ENCODE measurements around the gene THOP1.
A peak's percentile ranks its signal among the peaks of the same experiment; 100 is the strongest.
"Not testable (repeated sequence)": the region's sequence is repeated elsewhere in the genome, so short reads cannot be mapped to it uniquely, and the experiment has no call there.

THOP1 gene

GRCh38 chr19:2782936-2783780 lies 2.1 kb upstream of the THOP1 start, which contains the start of gene SGTA:
SGTA (minus strand) TSS chr19:2783273; CDS start chr19:2769068, 14,205 bp downstream.
- peak; percentile 100 for DNase-seq (ENCODE audit: low spot score)

DNA sequence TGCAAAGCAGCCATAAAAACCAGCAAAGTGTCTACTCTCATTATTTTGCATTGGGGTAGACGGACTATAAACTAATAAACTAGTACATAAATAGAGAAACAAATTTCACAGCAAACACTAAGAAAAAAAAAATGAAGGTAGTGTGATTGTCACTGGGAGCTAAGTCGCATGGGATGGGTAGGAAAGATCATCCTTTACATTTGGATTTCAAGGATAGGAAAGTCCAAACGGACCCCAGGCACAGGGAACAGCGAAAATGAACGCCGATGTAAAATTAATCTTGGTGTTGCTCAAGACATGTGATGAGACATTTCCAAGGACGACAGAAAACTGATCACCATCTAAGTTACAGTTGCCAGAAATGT lies 1.5 kb upstream of the THOP1 start:
- DNase-seq (ENCODE audit: low spot score): no peak

- no peak for DNase-seq (ENCODE audit: low spot score)
These were observed 1.8 kb downstream of the THOP1 start for GRCh38 chr19:2787115-2787514.

GRCh38 chr19:2788237-2788636 lies 2.9 kb downstream of the THOP1 start:
- no peak for DNase-seq (ENCODE audit: low spot score)

DNA sequence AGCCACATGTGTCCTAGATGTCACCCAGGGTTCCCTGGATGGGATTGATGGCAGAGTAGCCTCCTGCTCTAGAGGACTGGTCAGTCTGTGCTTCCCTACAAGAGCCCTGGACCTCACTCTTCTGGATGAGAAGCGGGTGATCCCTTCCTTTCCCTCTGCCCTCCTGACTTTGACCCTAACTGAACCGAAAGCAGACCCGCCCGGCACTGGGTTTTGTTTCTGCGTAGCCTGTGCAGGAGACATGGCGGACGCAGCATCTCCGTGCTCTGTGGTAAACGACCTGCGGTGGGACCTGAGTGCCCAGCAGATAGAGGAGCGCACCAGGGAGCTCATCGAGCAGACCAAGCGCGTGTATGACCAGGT lies 4.9 kb downstream of the THOP1 start:
- DNase-seq (ENCODE audit: low spot score): no peak

GRCh38 chr19:2790557-2791271 lies 5.4 kb downstream of the THOP1 start:
- DNase-seq (ENCODE audit: low spot score): no peak

GRCh38 chr19:2791440-2791839 lies 6.1 kb downstream of the THOP1 start:
- no peak for DNase-seq (ENCODE audit: low spot score)

DNA sequence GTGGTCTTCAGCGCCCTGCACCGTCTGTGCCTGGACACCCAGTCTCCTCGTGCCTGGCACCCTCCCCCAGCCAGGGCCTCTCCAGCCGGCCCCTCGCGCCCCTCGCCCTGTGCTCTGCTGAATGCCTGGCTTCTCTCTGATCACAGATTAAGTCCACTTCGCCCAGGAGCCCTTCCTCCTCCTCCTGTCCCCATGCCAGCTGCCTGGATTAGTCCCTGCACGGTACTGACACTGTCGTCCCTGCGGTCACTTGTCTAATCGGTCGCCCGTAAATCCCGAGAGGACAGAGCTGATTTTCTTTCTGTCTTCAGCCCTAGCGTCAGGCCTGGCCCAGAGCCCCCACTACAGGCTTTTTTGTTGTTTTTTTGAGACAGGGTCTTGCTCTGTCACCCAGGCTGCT lies 6.6 kb downstream of the THOP1 start:
- no peak for DNase-seq (ENCODE audit: low spot score)

- not testable (repeated sequence) for DNase-seq (ENCODE audit: low spot score)
These were observed 7.4 kb downstream of the THOP1 start for GRCh38 chr19:2792666-2793065.

- DNase-seq (ENCODE audit: low spot score): no peak
These were observed 7.8 kb downstream of the THOP1 start for GRCh38 chr19:2793126-2793525.

DNA sequence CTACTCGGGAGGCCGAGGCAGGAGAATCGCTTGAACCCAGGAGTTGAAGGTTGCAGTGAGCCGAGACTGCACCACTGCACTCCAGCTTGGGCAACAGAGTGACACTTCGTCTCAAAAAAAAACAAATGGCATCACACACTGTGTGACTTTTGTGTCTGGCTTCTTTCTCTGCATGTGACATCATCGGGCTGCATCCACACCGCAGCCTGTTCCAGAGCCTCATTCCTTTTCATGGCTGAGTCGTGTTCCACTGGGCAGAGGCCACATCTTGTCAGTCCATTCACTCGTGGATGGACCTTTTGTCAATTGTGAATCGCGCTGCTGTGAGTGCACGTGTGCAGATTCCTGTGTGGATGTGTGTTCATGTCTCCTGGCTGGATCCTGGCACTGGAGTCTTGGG lies 8.3 kb downstream of the THOP1 start:
- no peak for DNase-seq (ENCODE audit: low spot score)

- no peak for DNase-seq (ENCODE audit: low spot score)
These were observed 10.7 kb downstream of the THOP1 start for GRCh38 chr19:2795827-2796658.

- DNase-seq (ENCODE audit: low spot score): no peak
These were observed 11.5 kb downstream of the THOP1 start for GRCh38 chr19:2796659-2797266.

DNA sequence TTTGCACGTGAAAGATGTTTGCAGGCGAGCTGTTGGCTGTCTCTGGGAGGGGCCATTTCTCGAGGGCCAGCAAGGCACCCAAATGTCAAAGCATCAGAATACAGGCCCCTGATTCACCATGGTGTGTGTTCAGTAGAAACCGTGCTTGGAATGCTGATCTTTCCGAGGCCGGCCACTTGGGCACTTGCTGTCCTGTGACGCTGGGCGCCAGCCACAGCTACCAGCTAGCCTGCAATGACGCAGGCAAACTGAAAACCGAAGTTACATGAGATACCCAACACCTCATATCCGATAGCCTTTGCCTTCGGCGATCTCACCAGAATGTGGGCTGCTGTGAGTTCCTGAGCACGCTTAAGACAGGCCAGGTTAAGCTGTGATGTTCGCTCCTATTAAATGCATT lies 12.0 kb downstream of the THOP1 start:
- no peak for DNase-seq (ENCODE audit: low spot score)

DNA sequence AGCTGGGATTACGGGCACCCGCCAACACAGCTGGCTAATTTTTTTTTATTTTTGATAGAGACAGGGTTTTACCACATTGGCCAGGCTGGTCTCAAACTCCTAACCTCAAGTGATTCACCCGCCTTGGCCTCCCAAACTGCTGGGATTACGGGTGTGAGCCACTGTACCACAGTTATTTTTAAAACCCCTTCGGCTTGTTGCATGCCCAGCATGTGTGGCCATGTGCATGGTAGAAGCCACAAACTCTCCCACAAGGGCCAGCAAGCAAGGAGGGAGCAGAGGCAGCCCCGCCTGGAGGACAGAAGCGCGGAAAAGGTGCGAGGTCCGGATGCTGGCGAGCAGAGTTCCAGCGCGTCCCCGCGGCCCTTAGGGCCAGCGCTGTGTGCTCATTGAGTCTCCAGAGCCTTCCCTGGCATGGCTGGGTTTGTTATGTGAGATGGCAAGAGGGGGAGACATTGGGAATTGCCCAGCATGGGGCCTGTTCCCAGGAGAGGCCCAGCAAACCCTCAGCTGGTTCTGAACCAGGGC lies 12.9 kb downstream of the THOP1 start:
- DNase-seq (ENCODE audit: low spot score): no peak

- DNase-seq (ENCODE audit: low spot score): peak; percentile 43
These were observed 13.4 kb downstream of the THOP1 start for GRCh38 chr19:2798733-2799132.

- DNase-seq (ENCODE audit: low spot score): no peak
These were observed 14.1 kb downstream of the THOP1 start for GRCh38 chr19:2799273-2800020.

DNA sequence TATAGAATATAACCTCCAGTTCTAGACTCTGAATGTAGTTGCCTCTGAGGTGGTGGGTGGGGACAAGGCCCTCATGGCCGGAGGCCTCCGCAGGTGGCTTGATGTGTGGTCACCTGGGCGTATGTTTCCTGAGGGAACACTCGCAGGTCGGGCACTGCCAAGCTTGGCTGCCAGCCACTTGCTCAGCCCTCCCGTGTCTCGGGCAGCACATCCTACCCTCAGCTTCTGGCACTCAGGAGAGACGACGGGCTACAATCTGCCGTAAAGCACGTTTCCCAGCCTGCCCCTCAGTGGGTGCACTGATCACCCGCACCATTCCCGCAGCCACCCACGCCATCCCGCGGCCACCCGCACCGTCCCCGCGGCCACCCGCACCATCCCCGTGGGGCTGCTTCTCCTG lies 15.2 kb downstream of the THOP1 start:
- no peak for DNase-seq (ENCODE audit: low spot score)

GRCh38 chr19:2802826-2803225 lies 17.5 kb downstream of the THOP1 start:
- no peak for DNase-seq (ENCODE audit: low spot score)

- no peak for DNase-seq (ENCODE audit: low spot score)
These were observed 18.3 kb downstream of the THOP1 start for GRCh38 chr19:2803486-2804155.

All from AG20443 (cell line).